Renal cortical epithelial cell (primary cell): ENCODE results near the gene SETBP1. TPM values are rescaled to one million over a fixed set of nuclear protein-coding genes. Genes with fewer than 3 reads are reported as not detected.

ENCODE experiments used
- DNase-seq: peaks from one replicate; pipeline ENCODE4 v3.0.0-alpha.2; 2011; ENCODE audit warnings: low read depth
- total RNA-seq: library from RNA; depleted of rRNA; stranded (reverse); fragments of >200 nt; gene quantifications from 2 replicates; pipeline ENCODE4 v1.2.3, GENCODE V29; 2014

Gene SETBP1
- total RNA-seq, 1 donor from 2014 or later: 17.9 TPM

- DNase-seq: no peak
These were observed 342.8 kb downstream of the SETBP1 start for GRCh38 chr18:45023519-45023918.

GRCh38 chr18:45024357-45025088 is 343.8 kb downstream of the SETBP1 start:
- no peak for DNase-seq

- no peak for DNase-seq
These were observed 344.4 kb downstream of the SETBP1 start for GRCh38 chr18:45025089-45025450.

GRCh38 chr18:45026162-45026561 is 345.5 kb downstream of the SETBP1 start:
- DNase-seq: no peak

GRCh38 chr18:45034179-45034578 is 353.5 kb downstream of the SETBP1 start:
- DNase-seq: no peak

- DNase-seq: no peak
These were observed 356.9 kb downstream of the SETBP1 start for GRCh38 chr18:45037618-45038017.

GRCh38 chr18:45039376-45039775 is 358.7 kb downstream of the SETBP1 start:
- no peak for DNase-seq

GRCh38 chr18:45040879-45041278 is 360.2 kb downstream of the SETBP1 start:
- DNase-seq: no peak

- DNase-seq: no peak
These were observed 364.1 kb downstream of the SETBP1 start for GRCh38 chr18:45044787-45045186.

GRCh38 chr18:45046228-45046627 is 365.5 kb downstream of the SETBP1 start:
- no peak for DNase-seq

- DNase-seq: no peak
These were observed 366.3 kb downstream of the SETBP1 start for GRCh38 chr18:45046961-45047360.

GRCh38 chr18:45049578-45050319 is 369.1 kb downstream of the SETBP1 start:
- DNase-seq: no peak

GRCh38 chr18:45050712-45051601 is 370.3 kb downstream of the SETBP1 start:
- peak; percentile 82 for DNase-seq

- no peak for DNase-seq
These were observed 373.9 kb downstream of the SETBP1 start for GRCh38 chr18:45054636-45055035.

- no peak for DNase-seq
These were observed 375.1 kb downstream of the SETBP1 start for GRCh38 chr18:45055811-45056210.

- no peak for DNase-seq
These were observed 376.2 kb downstream of the SETBP1 start for GRCh38 chr18:45056926-45057325.

- no peak for DNase-seq
These were observed 377.4 kb downstream of the SETBP1 start for GRCh38 chr18:45057955-45058600.

- peak; percentile 88 for DNase-seq
These were observed 379.0 kb downstream of the SETBP1 start for GRCh38 chr18:45059695-45060094.

- no peak for DNase-seq
These were observed 379.4 kb downstream of the SETBP1 start for GRCh38 chr18:45060102-45060501.

GRCh38 chr18:45061359-45061758 is 380.7 kb downstream of the SETBP1 start:
- DNase-seq: peak; percentile 25

- DNase-seq: no peak
These were observed 382.8 kb downstream of the SETBP1 start for GRCh38 chr18:45063246-45064038.
